Right atrium auricular region (tissue), 2 donors: Measurements from ENCODE around the gene FCHSD2. TPM values are rescaled to one million over a fixed set of nuclear protein-coding genes. Genes with fewer than 3 reads are reported as not detected.

Experiments used
- DNase-seq: peaks from one replicate; pipeline ENCODE4 v3.0.0-alpha.2; 2019; ENCODE audit warnings: low spot score
- H3K27ac ChIP-seq, 2 donors: fragments of 200-600 bp; sonication (generic); 1 replicate in 1 of 2; 2 replicates in 1 of 2; pipeline ENCODE4 v1.5.1; 2016 to 2019
- H3K27me3 ChIP-seq, 2 donors: fragments of 200-600 bp; sonication (generic); one replicate each; pipeline versions ENCODE4 v1.5.1 to v1.6.0; 2017 to 2019
- H3K36me3 ChIP-seq: fragments of 200-600 bp; sonication (generic); one replicate; pipeline ENCODE4 v1.5.1; 2016
- H3K4me1 ChIP-seq, 2 donors: fragments of 200-600 bp; sonication (generic); one replicate each; pipeline versions ENCODE4 v1.5.1 to v1.6.0; 2017 to 2019
- H3K4me3 ChIP-seq, 2 donors: fragments of 200-600 bp; sonication (generic); 1 replicate in 1 of 2; 2 replicates in 1 of 2; pipeline ENCODE4 v1.5.1; 2017 to 2019; ENCODE audit warnings: mild to moderate bottlenecking in 1 of 2, moderate library complexity in 1 of 2
- H3K9me3 ChIP-seq, 2 donors: fragments of 200-600 bp; sonication (generic); one replicate each; pipeline ENCODE4 v1.5.1; 2019
- CTCF ChIP-seq, 2 donors: fragments of 200-600 bp; sonication (generic); IDR thresholded peaks; one replicate each; pipeline ENCODE4 v1.5.1; 2019; ENCODE audit warnings: antibody characterized with exemption in 2 of 2
- total RNA-seq, 2 donors: library from RNA; depleted of rRNA; stranded (reverse); fragments of >200 nt; gene quantifications; one replicate each; pipeline ENCODE4 v1.1.0, GENCODE V29; 2016

The FCHSD2 gene
- total RNA-seq, 2 donors from 2014 or later: 23.9 to 24.0 TPM

DNA sequence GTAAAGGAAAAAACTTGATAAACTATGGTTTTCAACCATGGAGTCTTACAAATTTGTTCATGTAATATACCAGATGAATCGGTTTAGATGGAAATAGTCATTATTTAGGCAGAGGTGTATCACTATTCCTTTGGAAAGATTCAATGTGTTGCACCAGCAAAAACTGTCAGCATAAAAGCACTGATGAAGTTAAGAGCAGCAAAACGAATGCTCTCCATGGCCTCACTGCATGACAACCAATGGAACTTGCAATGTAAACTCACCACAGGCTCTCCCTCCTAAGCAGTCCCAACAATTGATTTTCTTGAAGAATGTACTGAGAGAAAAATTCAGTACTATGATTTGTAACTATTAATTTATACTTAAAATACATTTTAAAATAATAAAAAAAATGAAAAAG lies 139.9 kb downstream of the FCHSD2 start:
- no peaks in the 10 kb centered on the region for H3K9me3 ChIP-seq
- H3K4me3 ChIP-seq: no peak overlapping the region
- H3K27me3 ChIP-seq: no peaks in the 10 kb centered on the region
- no peaks in the 10 kb centered on the region for H3K36me3 ChIP-seq
- no peak for TF ChIP-seq CTCF (IDR thresholded peaks at IDR 0.05)
- no peak overlapping the region for H3K27ac ChIP-seq
- DNase-seq: no peak
- H3K4me1 ChIP-seq: peaks cover 0 to 11% of the 10 kb centered on the region in 2 donors

DNA sequence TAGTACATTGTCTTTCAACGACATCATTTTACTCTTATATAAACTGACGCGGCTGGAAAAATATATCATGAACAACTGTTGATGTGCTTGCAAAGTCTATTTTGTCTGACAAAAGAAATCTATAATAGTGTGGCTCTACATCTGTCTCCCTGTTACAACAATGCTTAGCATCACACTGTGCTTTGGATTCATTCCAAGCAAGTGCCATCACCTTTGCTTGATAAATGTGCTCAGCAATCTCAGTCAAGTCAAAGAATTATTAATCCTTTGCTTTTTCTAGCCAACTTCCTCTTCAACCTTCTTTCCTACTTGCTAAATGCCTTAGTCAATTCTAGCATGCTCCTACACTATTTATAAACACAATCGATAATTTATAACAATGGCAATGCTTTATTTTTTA lies 140.5 kb downstream of the FCHSD2 start:
- Histone ChIP-seq H3K27me3 (no peaks in the 10 kb centered on the region), H3K9me3 (no peaks in the 10 kb centered on the region), H3K4me3 (no peak overlapping the region), H3K27ac (peak overlapping the region in 1 of 2 donors; percentile 5), H3K36me3 (no peaks in the 10 kb centered on the region), H3K4me1 (peaks cover 0 to 13% of the 10 kb centered on the region in 2 donors)
- TF ChIP-seq CTCF (IDR thresholded peaks at IDR 0.05): no peak
- DNase-seq: no peak

DNA sequence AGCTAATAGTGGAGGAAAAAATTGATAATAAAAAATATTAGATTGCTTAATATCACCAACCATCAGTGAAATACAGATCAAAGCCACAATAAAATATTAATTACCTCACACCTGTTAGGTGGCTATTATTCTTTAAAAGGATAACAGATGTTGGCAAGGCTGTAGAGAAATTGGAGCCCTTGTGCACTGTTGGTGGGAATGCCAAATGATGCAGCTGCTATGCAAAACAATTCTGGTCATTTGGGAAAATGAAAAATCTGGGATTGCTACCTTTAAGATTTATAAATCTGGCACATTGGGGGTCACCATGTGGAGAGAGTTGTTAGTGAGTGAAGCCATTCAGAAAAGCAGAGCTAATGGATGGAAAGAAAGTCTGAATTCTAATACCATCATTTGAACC lies 143.4 kb downstream of the FCHSD2 start:
- TF ChIP-seq CTCF (IDR thresholded peaks at IDR 0.05): no peak
- Histone ChIP-seq H3K27me3 (no peaks in the 10 kb centered on the region), H3K36me3 (no peaks in the 10 kb centered on the region), H3K9me3 (no peaks in the 10 kb centered on the region), H3K4me3 (no peak overlapping the region), H3K27ac (no peak overlapping the region), H3K4me1 (peaks cover 0 to 16% of the 10 kb centered on the region in 2 donors)
- DNase-seq: no peak

GRCh38 chr11:72996959-72997358 lies 145.2 kb downstream of the FCHSD2 start:
- peaks cover 0 to 12% of the 10 kb centered on the region in 2 donors for H3K4me1 ChIP-seq
- TF ChIP-seq CTCF (IDR thresholded peaks at IDR 0.05): no peak
- no peaks in the 10 kb centered on the region for H3K27me3 ChIP-seq
- H3K27ac ChIP-seq: no peak overlapping the region
- no peaks in the 10 kb centered on the region for H3K36me3 ChIP-seq
- no peaks in the 10 kb centered on the region for H3K9me3 ChIP-seq
- H3K4me3 ChIP-seq: no peak overlapping the region
- DNase-seq: no peak

DNA sequence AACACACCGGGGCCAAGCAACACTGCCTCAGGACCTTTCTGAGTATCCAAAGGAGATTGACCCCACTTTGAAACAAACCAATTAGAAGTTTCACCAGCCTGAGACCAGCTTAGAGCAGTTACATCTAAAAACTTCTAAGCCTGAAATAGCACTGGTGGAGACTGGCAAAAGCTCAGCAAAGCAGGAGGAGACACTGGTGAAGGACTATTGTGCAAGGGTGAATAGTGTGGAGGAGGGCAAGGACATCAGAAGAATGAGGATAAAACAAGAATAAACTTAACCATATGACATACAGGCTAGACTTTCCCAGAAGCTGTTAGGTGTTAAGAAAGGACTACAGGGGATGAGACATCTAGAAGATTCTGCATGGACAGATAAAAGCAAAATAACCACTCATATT lies 152.4 kb downstream of the FCHSD2 start:
- Histone ChIP-seq H3K9me3 (no peaks in the 10 kb centered on the region), H3K36me3 (peaks cover 11% of the 10 kb centered on the region), H3K27ac (peak overlapping the region in 1 of 2 donors; percentile 21), H3K4me1 (peaks cover 0 to 19% of the 10 kb centered on the region in 2 donors), H3K27me3 (no peaks in the 10 kb centered on the region), H3K4me3 (no peak overlapping the region)
- no peak for TF ChIP-seq CTCF (IDR thresholded peaks at IDR 0.05)
- no peak for DNase-seq

- H3K9me3 ChIP-seq: no peaks in the 10 kb centered on the region
- no peak for DNase-seq
- peaks cover 0 to 24% of the 10 kb centered on the region in 2 donors for H3K4me1 ChIP-seq
- H3K4me3 ChIP-seq: no peak overlapping the region
- H3K36me3 ChIP-seq: peaks cover 12% of the 10 kb centered on the region
- TF ChIP-seq CTCF (IDR thresholded peaks at IDR 0.05): no peak
- no peaks in the 10 kb centered on the region for H3K27me3 ChIP-seq
- no peak overlapping the region for H3K27ac ChIP-seq
These were observed 153.3 kb downstream of the FCHSD2 start for GRCh38 chr11:72988821-72989220.
